Subcutaneous abdominal adipose tissue (tissue), 5 donors: ENCODE measurements around the gene EYA2.

ENCODE experiments used
- H3K27ac ChIP-seq: one replicate; pipeline ENCODE4 v1.7.0; 2013; ENCODE audit warnings: low read depth, mild to moderate bottlenecking, inconsistent platforms, low read length, moderate library complexity
- H3K27me3 ChIP-seq, 5 donors: one replicate each; pipeline ENCODE4 v1.7.0; 2013; ENCODE audit warnings: low read length in 5 of 5, inconsistent platforms in 1 of 5; ENCODE audit not compliant: control insufficient read depth in 5 of 5, insufficient read depth in 4 of 5
- H3K36me3 ChIP-seq, 5 donors: one replicate each; pipeline ENCODE4 v1.7.0; 2013; ENCODE audit warnings: low read length in 5 of 5; ENCODE audit not compliant: control insufficient read depth in 5 of 5, insufficient read depth in 5 of 5
- H3K4me1 ChIP-seq, 5 donors: one replicate each; pipeline ENCODE4 v1.7.0; 2013; ENCODE audit warnings: low read length in 5 of 5, mild to moderate bottlenecking in 3 of 5, moderate library complexity in 1 of 5; ENCODE audit not compliant: control insufficient read depth in 5 of 5, insufficient read depth in 5 of 5
- H3K4me3 ChIP-seq, 5 donors: one replicate each; pipeline ENCODE4 v1.7.0; 2013; ENCODE audit warnings: low read length in 5 of 5, low read depth in 1 of 5
- H3K9ac ChIP-seq, 5 donors: one replicate each; pipeline ENCODE4 v1.7.0; 2013; ENCODE audit warnings: low read length in 5 of 5, mild to moderate bottlenecking in 4 of 5, moderate library complexity in 3 of 5
- H3K9me3 ChIP-seq, 5 donors: one replicate each; pipeline ENCODE4 v1.7.0; 2013; ENCODE audit warnings: low read length in 5 of 5; ENCODE audit not compliant: control insufficient read depth in 5 of 5
- donor health status: healthy.
- donor health status: healthy.
- donor health status: healthy.
- donor health status: healthy.
- donor health status: healthy.

EYA2 gene

DNA sequence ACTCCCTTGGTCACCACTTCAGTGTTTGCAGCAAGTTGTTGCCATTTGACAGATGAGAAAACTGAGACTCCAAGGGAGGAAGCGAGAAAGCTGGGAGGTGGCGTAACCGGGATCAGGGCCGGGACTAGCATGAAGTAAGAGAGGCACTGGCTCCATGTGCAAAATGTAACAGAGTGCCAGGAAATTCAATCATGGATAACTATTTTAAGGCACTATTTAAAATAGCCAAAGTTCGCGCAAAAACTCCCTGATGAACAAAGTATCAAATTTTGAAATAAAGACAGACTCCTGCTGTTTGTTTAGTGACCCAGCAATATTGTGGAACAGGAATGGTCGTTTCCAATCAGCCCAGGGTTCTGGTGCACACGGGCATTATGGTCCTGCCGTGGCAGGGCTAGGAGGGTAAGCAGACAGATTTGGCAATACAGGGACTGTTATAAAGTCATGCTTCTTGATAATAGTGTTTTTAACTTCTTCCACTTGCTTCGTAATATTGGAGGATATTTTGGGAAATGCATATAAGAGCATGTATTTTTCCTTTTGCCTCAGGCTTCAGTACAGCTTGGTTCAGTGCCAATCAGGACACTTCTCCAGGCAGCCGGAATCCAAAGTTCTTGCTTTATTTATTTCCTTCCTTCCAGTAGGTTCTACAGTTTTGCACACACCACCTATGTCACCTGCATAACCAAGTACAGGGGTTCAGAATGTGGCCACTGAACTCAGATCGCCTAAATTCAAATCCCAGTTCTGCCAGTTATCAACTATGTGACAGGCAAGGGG, 141.6 kb downstream of the EYA2 start:
- Histone ChIP-seq H3K4me1 (peaks cover 0 to 45% (median 29%) of the 10 kb centered on the region in 5 donors), H3K27ac (peak overlapping the region; percentile 38), H3K4me3 (peak overlapping the region in 1 of 5 donors; percentile 19), H3K27me3 (no peaks in the 10 kb centered on the region), H3K36me3 (no peaks in the 10 kb centered on the region), H3K9me3 (peaks cover 0 to 4% (median 0%) of the 10 kb centered on the region in 5 donors), H3K9ac (peak overlapping the region in 1 of 5 donors; percentile 41)

DNA sequence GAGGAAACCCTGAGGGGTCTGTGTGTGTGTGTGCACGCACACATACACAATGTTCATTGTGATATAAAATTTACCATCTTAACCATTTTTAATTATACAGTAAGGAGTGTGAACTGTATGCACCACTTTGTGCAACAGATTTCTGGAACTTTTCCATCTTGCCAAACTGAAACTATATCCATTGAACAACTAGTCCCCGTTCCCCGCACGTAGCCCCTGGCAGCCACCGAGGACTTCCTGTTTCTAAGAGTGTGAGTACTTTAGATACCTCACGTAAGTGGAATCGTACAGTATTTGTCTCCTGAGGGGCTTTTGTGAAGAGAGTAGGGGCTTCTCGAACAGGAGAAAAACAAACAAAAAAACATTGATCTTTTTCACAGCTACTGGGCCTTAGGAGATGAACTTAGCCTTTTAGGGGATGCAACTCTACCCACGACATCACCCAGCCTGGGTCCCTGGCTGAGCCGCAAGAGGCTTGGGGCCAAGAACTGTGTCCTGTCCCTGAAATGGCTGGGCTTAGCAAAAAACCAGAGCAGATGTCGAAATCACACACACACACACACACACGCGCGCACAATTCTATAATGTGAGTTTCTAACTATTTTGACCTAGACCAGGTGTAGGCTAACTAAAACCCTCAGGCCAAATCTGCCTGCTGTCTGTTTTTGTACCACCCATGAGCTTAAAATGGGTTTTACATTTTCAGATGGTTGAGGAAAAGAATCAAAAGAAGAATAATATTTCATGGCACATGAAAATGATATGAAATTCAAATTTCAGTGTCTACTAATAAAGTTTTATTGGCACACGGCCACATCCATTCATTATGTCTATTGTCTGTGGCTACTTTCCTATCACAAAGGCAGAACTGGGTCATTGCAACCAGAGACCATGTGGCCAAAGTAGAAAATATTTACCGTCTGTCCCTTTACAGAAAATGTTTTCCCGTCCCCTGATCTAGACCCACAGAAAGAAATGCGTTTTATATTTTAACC, 144.2 kb downstream of the EYA2 start:
- no peaks in the 10 kb centered on the region for H3K36me3 ChIP-seq
- H3K4me3 ChIP-seq: peak overlapping the region in 1 of 5 donors; percentile 32
- H3K27ac ChIP-seq: no peak overlapping the region
- no peak overlapping the region for H3K9ac ChIP-seq
- no peaks in the 10 kb centered on the region for H3K27me3 ChIP-seq
- H3K9me3 ChIP-seq: peaks cover 0 to 4% (median 0%) of the 10 kb centered on the region in 5 donors
- H3K4me1 ChIP-seq: peaks cover 0 to 27% (median 12%) of the 10 kb centered on the region in 5 donors

- Histone ChIP-seq H3K36me3 (peaks cover 0 to 4% (median 0%) of the 10 kb centered on the region in 5 donors), H3K9me3 (peaks cover 0 to 13% (median 6%) of the 10 kb centered on the region in 5 donors), H3K27me3 (no peaks in the 10 kb centered on the region), H3K9ac (no peak overlapping the region), H3K4me1 (peaks cover 0 to 22% (median 12%) of the 10 kb centered on the region in 5 donors), H3K27ac (no peak overlapping the region), H3K4me3 (no peak overlapping the region)
These were observed 146.0 kb downstream of the EYA2 start for GRCh38 chr20:47040506-47041125.

GRCh38 chr20:47041396-47041899, 146.8 kb downstream of the EYA2 start:
- no peaks in the 10 kb centered on the region for H3K27me3 ChIP-seq
- no peak overlapping the region for H3K4me3 ChIP-seq
- peaks cover 0 to 16% (median 8%) of the 10 kb centered on the region in 5 donors for H3K4me1 ChIP-seq
- H3K27ac ChIP-seq: no peak overlapping the region
- peaks cover 0 to 15% (median 6%) of the 10 kb centered on the region in 5 donors for H3K9me3 ChIP-seq
- H3K36me3 ChIP-seq: peaks cover 0 to 4% (median 0%) of the 10 kb centered on the region in 5 donors
- H3K9ac ChIP-seq: no peak overlapping the region

DNA sequence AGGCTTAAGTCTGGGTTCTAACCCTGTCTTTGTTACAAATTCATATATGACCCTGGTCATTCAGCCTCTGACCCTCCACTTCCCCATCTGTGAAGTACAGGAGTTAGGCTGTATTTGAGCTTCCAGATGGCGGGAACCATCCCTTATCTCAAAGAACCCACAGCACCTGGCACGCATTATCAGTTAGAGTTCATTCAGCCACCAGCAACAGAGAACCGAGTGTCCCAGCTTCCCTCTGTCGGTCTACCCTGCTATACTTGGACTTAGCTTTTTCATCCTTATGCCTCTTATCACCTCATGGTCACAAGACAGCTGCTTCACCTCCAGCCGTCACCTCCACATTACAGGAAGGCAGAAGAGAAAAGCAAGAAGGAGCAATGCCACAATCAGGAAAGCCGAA, 147.8 kb downstream of the EYA2 start:
- Histone ChIP-seq H3K4me3 (no peak overlapping the region), H3K9ac (no peak overlapping the region), H3K36me3 (peaks cover 0 to 4% (median 0%) of the 10 kb centered on the region in 5 donors), H3K9me3 (peaks cover 0 to 14% (median 6%) of the 10 kb centered on the region in 5 donors), H3K27me3 (no peaks in the 10 kb centered on the region), H3K4me1 (peaks cover 0 to 12% (median 7%) of the 10 kb centered on the region in 5 donors), H3K27ac (no peak overlapping the region)

DNA sequence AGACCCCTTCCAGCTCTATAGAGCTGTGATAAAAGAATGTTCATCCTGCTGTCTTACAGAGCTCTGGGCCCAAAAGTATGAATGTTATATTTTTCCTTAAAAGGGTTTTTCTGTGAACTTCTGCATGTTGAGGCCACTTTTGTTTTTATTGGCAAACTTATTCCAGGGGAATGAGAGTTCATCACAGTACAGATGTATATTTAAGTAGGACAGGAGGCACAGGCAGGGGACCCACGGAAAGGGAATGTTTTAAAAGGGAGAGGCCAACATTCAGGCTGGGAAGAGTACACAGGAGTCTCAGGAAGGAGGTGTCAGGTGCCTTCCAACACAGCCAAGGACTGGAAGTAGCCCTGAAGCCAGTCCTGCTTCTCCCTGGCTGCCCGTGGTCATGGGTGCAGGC, 148.4 kb downstream of the EYA2 start:
- Histone ChIP-seq H3K4me3 (no peak overlapping the region), H3K36me3 (peaks cover 0 to 4% (median 0%) of the 10 kb centered on the region in 5 donors), H3K27me3 (no peaks in the 10 kb centered on the region), H3K9ac (no peak overlapping the region), H3K27ac (no peak overlapping the region), H3K4me1 (peaks cover 0 to 12% (median 7%) of the 10 kb centered on the region in 5 donors), H3K9me3 (peaks cover 0 to 11% (median 6%) of the 10 kb centered on the region in 5 donors)

DNA sequence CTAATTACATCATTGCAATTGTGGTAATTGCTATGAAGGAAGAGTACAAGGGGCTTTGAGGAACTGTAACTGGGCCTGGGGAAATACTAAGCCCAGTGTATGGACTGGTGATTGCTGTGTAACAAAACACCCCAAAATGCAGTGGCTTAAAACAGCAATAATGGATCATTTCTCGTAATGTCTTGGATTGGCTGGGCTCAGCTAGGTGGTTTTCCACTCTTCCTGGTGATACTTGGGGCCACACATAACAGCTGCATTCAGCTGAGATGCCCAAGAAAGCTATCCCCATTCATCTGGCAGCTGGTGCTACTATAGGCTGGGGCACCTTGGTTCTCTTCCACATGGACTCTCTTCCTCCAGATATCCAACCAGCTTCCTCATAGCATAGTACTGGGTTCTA, 150.3 kb downstream of the EYA2 start:
- H3K27me3 ChIP-seq: no peaks in the 10 kb centered on the region
- H3K9ac ChIP-seq: no peak overlapping the region
- H3K9me3 ChIP-seq: peaks cover 0 to 11% (median 6%) of the 10 kb centered on the region in 5 donors
- H3K4me3 ChIP-seq: no peak overlapping the region
- peaks cover 0 to 4% (median 0%) of the 10 kb centered on the region in 5 donors for H3K36me3 ChIP-seq
- H3K27ac ChIP-seq: no peak overlapping the region
- H3K4me1 ChIP-seq: peaks cover 0 to 5% (median 0%) of the 10 kb centered on the region in 5 donors

- no peak overlapping the region for H3K9ac ChIP-seq
- peaks cover 0 to 11% (median 6%) of the 10 kb centered on the region in 5 donors for H3K9me3 ChIP-seq
- H3K27ac ChIP-seq: no peak overlapping the region
- no peaks in the 10 kb centered on the region for H3K4me1 ChIP-seq
- no peaks in the 10 kb centered on the region for H3K27me3 ChIP-seq
- H3K36me3 ChIP-seq: peaks cover 0 to 4% (median 0%) of the 10 kb centered on the region in 5 donors
- H3K4me3 ChIP-seq: no peak overlapping the region
These were observed 153.4 kb downstream of the EYA2 start for GRCh38 chr20:47048054-47048453.

DNA sequence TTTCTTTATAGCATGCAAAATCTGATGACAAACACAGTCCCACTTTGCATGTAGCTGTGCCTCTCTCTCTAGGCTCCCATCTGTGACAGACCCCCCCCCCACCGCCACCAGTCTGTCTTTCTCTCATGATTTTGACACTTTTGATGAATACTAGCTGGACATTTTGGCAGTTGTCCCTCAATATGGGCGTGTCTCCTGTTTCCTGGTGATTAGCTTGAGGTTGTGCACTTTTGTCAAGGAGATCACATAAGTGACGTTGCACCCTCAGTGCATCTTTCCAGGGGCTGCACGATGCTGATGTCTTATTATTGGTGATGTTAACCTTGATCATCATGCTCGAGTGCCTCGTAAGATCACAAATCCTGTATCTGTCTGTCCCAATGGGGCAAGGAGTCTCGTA, 155.1 kb downstream of the EYA2 start:
- no peak overlapping the region for H3K4me3 ChIP-seq
- no peak overlapping the region for H3K9ac ChIP-seq
- no peaks in the 10 kb centered on the region for H3K27me3 ChIP-seq
- H3K36me3 ChIP-seq: peaks cover 0 to 3% (median 0%) of the 10 kb centered on the region in 5 donors
- no peaks in the 10 kb centered on the region for H3K4me1 ChIP-seq
- H3K27ac ChIP-seq: no peak overlapping the region
- peaks cover 0 to 10% (median 4%) of the 10 kb centered on the region in 5 donors for H3K9me3 ChIP-seq
